Measurements from ENCODE around the gene HSD17B3.

- TF ChIP-seq CTCF (IDR thresholded peaks at IDR 0.05) (no peak), POLR2A (IDR thresholded peaks at IDR 0.05) (no peak)
Observed at GRCh38 chr9:96219900-96220257, 82.1 kb downstream of the HSD17B3 start.
